ENCODE measurements around the gene KIRREL1. TPM values are rescaled to one million over a fixed set of nuclear protein-coding genes. Genes with fewer than 3 reads are reported as not detected.

KIRREL1 gene
- polyA plus RNA-seq, 1 donor (not counting 4 experiments of a cell fraction or from before 2014, with no cell fraction given): 19.7 TPM

DNA sequence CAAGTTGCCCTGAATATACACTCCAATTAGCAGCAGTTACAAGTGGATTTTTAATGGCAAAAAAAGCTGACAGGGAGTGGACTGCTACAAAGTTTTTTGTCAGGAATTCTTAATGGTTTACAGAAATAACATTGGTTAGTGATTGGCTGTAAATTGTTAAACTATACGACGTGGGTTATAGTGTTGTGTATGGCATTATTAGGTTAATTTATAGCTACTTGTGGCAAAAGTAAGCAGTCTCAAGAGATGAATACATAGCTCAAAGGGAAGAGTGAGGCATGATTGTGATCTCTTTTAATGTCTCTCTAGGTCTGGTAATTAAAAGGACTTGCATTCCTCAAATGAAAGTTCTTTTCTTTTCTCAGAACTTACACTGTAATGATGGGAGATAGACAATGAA is 111.4 kb downstream of the KIRREL1 start:
- no peak for TF ChIP-seq EZH2 (IDR thresholded peaks at IDR 0.05; ENCODE audit: low read length)
- TF ChIP-seq, protein P1, sequence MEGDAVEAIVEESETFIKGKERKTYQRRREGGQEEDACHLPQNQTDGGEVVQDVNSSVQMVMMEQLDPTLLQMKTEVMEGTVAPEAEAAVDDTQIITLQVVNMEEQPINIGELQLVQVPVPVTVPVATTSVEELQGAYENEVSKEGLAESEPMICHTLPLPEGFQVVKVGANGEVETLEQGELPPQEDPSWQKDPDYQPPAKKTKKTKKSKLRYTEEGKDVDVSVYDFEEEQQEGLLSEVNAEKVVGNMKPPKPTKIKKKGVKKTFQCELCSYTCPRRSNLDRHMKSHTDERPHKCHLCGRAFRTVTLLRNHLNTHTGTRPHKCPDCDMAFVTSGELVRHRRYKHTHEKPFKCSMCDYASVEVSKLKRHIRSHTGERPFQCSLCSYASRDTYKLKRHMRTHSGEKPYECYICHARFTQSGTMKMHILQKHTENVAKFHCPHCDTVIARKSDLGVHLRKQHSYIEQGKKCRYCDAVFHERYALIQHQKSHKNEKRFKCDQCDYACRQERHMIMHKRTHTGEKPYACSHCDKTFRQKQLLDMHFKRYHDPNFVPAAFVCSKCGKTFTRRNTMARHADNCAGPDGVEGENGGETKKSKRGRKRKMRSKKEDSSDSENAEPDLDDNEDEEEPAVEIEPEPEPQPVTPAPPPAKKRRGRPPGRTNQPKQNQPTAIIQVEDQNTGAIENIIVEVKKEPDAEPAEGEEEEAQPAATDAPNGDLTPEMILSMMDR (optimal IDR thresholded peaks at IDR 0.05 in 1 of 3, IDR thresholded peaks at IDR 0.05 in 1 of 3, conservative IDR thresholded peaks at IDR 0.05 in 1 of 3; ENCODE audit: extremely low read depth in 1 of 3, insufficient read depth in 2 of 3, low read length in 3 of 3): no peak
- DNase-seq (ENCODE audit: low read depth, low spot score): no peak
- Histone ChIP-seq H3K4me2 (ENCODE audit: control insufficient read depth, extremely low read depth, insufficient read depth, low read depth, low read length) (no peak overlapping the region), H3K79me2 (ENCODE audit: control insufficient read depth, insufficient read depth, low read length) (no peaks in the 10 kb centered on the region), H3K36me3 (ENCODE audit: control insufficient read depth in 2 of 2, extremely low read depth in 1 of 2, insufficient read depth in 2 of 2, low read length in 2 of 2) (no peaks in the 10 kb centered on the region), H3K9me3 (ENCODE audit: control insufficient read depth, low read depth, low read length) (peaks cover 2% of the 10 kb centered on the region), H4K20me1 (ENCODE audit: control insufficient read depth, extremely low read depth, insufficient read depth, low read length) (no peaks in the 10 kb centered on the region), H3K27me3 (ENCODE audit: control insufficient read depth, extremely low read depth, insufficient read depth, low read length) (no peaks in the 10 kb centered on the region), H3K9me1 (ENCODE audit: control insufficient read depth, extremely low read depth, insufficient read depth, low read length) (no peaks in the 10 kb centered on the region), H3K4me3 (ENCODE audit: control insufficient read depth in 2 of 3, extremely low read depth in 1 of 3, insufficient read depth in 2 of 3, low read depth in 1 of 3, low read length in 3 of 3) (no peak overlapping the region), H3K4me1 (ENCODE audit: control insufficient read depth, extremely low read depth, insufficient read depth, low read length) (peaks cover 16% of the 10 kb centered on the region), H2AFZ (ENCODE audit: control insufficient read depth, low read length) (no peak overlapping the region), H3K9ac (ENCODE audit: control insufficient read depth, extremely low read depth, insufficient read depth, low read length) (no peak overlapping the region), H3K27ac (ENCODE audit: control insufficient read depth, insufficient read depth, low read length) (no peak overlapping the region)
- dilution Hi-C loops (cut with MboI; ENCODE audit: extremely low pct_ligation_motif_present, low sequenced_read_pairs): loop anchor here (25.0 kb wide), 1 partner anchor 143 kb away; no protein-coding TSS in a partner anchor
- no peak for FAIRE-seq

DNA sequence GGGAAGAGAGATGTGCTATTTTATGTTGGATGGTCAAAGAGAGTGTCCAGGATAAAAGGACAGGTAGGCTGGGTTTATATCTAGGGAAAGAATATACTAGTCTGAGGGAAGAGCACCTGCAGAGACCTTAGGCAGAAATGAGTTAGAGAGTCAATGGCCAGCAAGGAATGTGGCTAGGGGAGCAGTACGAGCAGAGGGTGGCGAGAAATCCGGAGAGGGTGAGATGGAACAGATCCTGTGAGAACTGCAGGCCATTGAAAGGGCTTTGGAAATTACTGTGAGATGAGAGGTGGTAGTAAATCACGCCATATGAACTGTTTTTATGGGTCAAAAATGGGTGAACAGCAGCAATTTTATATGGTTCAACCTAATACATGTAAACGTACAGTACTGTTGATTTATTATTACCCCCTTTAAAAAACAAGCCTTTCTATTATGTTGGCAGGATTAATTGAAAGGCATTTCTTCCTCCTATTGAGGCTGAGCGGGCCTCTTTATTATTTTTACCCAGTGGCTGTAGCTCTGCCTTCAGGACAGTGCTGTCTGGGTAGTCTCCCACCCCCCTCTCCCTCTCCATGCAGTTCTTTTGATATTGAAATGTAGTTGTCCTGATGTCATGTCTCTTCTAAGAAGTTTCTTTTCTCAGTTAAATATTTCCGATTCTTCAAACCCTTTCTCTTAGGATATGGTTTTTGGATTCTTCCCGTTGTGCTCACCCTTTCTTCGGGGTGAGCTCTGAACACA is 112.1 kb downstream of the KIRREL1 start:
- Histone ChIP-seq H3K79me2 (ENCODE audit: control insufficient read depth, insufficient read depth, low read length) (no peaks in the 10 kb centered on the region), H4K20me1 (ENCODE audit: control insufficient read depth, extremely low read depth, insufficient read depth, low read length) (no peaks in the 10 kb centered on the region), H3K4me1 (ENCODE audit: control insufficient read depth, extremely low read depth, insufficient read depth, low read length) (peaks cover 16% of the 10 kb centered on the region), H3K4me3 (ENCODE audit: control insufficient read depth in 2 of 3, extremely low read depth in 1 of 3, insufficient read depth in 2 of 3, low read depth in 1 of 3, low read length in 3 of 3) (no peak overlapping the region), H3K4me2 (ENCODE audit: control insufficient read depth, extremely low read depth, insufficient read depth, low read depth, low read length) (no peak overlapping the region), H3K36me3 (ENCODE audit: control insufficient read depth in 2 of 2, extremely low read depth in 1 of 2, insufficient read depth in 2 of 2, low read length in 2 of 2) (no peaks in the 10 kb centered on the region), H3K9ac (ENCODE audit: control insufficient read depth, extremely low read depth, insufficient read depth, low read length) (no peak overlapping the region), H2AFZ (ENCODE audit: control insufficient read depth, low read length) (no peak overlapping the region), H3K27ac (ENCODE audit: control insufficient read depth, insufficient read depth, low read length) (no peak overlapping the region), H3K27me3 (ENCODE audit: control insufficient read depth, extremely low read depth, insufficient read depth, low read length) (no peaks in the 10 kb centered on the region), H3K9me1 (ENCODE audit: control insufficient read depth, extremely low read depth, insufficient read depth, low read length) (no peaks in the 10 kb centered on the region), H3K9me3 (ENCODE audit: control insufficient read depth, low read depth, low read length) (peaks cover 2% of the 10 kb centered on the region)
- DNase-seq (ENCODE audit: low read depth, low spot score) (no peak), FAIRE-seq (no peak)
- TF ChIP-seq EZH2 (IDR thresholded peaks at IDR 0.05; ENCODE audit: low read length): no peak
- TF ChIP-seq, protein P1 (optimal IDR thresholded peaks at IDR 0.05 in 1 of 3, IDR thresholded peaks at IDR 0.05 in 1 of 3, conservative IDR thresholded peaks at IDR 0.05 in 1 of 3; ENCODE audit: extremely low read depth in 1 of 3, insufficient read depth in 2 of 3, low read length in 3 of 3): no peak
- dilution Hi-C loops (cut with MboI; ENCODE audit: extremely low pct_ligation_motif_present, low sequenced_read_pairs): loop anchor here (25.0 kb wide), 1 partner anchor 143 kb away; no protein-coding TSS in a partner anchor

All from keratinocyte (primary cell).